Sigmoid colon (tissue), 4 donors: ENCODE data around the gene MARF1.

Experiments
- POLR2A ChIP-seq, 2 donors: fragments of 450-650 bp; IDR thresholded peaks; one replicate each; pipeline ENCODE4 v1.6.1; 2016; ENCODE audit warnings: antibody characterized with exemption in 2 of 2, mild to moderate bottlenecking in 2 of 2, moderate library complexity in 2 of 2
- POLR2AphosphoS5 ChIP-seq, 4 donors: sonication (generic); formaldehyde crosslinking; IDR thresholded peaks; one replicate each; pipeline ENCODE4 v1.6.1; 2017; ENCODE audit warnings: antibody characterized with exemption in 4 of 4
- TF ChIP-seq, protein P1 (sequence below), 4 experiments: fragments of 450-650 bp in 3 of 4; fragments of 200-600 bp in 1 of 4; IDR thresholded peaks; one replicate each; pipeline ENCODE4 v1.5.1; 2016 to 2019; ENCODE audit warnings: antibody characterized with exemption in 4 of 4, mild to moderate bottlenecking in 3 of 4, moderate library complexity in 2 of 4

DNA sequence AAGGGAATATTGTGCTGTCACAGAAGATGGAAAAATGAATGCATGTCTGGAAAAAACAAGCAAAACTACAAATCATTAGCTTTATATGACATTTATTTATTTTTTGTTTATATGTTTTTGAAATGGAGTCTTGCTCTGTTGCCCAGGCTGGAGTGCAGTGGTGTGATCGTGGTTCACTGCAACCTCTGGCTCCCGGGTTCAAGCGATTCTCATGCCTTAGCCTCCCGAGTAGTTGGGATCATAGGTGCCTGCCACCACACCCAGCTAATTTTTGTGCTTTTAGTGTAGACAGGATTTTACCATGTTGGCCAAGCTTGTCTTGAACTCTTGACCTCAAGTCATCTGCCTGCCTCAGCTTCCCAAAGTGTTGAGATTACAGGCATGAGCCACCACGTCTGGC is 15.6 kb upstream of the MARF1 start:
- no peak for TF ChIP-seq POLR2A (IDR thresholded peaks at IDR 0.05)
- TF ChIP-seq, protein P1, sequence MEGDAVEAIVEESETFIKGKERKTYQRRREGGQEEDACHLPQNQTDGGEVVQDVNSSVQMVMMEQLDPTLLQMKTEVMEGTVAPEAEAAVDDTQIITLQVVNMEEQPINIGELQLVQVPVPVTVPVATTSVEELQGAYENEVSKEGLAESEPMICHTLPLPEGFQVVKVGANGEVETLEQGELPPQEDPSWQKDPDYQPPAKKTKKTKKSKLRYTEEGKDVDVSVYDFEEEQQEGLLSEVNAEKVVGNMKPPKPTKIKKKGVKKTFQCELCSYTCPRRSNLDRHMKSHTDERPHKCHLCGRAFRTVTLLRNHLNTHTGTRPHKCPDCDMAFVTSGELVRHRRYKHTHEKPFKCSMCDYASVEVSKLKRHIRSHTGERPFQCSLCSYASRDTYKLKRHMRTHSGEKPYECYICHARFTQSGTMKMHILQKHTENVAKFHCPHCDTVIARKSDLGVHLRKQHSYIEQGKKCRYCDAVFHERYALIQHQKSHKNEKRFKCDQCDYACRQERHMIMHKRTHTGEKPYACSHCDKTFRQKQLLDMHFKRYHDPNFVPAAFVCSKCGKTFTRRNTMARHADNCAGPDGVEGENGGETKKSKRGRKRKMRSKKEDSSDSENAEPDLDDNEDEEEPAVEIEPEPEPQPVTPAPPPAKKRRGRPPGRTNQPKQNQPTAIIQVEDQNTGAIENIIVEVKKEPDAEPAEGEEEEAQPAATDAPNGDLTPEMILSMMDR (IDR thresholded peaks at IDR 0.05) = no peak
- no peak for TF ChIP-seq POLR2AphosphoS5 (IDR thresholded peaks at IDR 0.05)
